K562 (cell line): Measurements from ENCODE around the gene HECW1. TPM values are rescaled to one million over a fixed set of nuclear protein-coding genes. Genes with fewer than 3 reads are reported as not detected.

ENCODE experiments used
- ATAC-seq: fragments of 200-7000 bp; cut with Tn5 transposase; 3 replicates; pipeline ENCODE4 v1.9.1; 2020; ENCODE audit warnings: moderate library complexity
- BruUV-seq: library from RNA; stranded (reverse); fragments of 400-500 nt; replicated peaks from 2 replicates; lab custom pipeline; 2021; lab: Mats Ljungman, UMichigan
- CTCF ChIA-PET: fragments of 300-600 bp; formaldehyde crosslinking; extraction: SDS; loops from one replicate; lab custom pipeline; 2021; ENCODE audit warnings: low intra/inter-chr PET ratio; lab: Yijun Ruan, JAX
- POLR2A ChIA-PET: fragments of 300-600, 350-650 bp; sonication (Branson Sonifier 250); formaldehyde crosslinking; extraction: SDS; loops from one replicate; lab custom pipeline; 2021; ENCODE audit warnings: antibody characterized with exemption, inconsistent platforms; lab: Yijun Ruan, JAX
- DNase-seq, 4 experiments: peaks; one replicate each; pipeline versions ENCODE4 v3.0.0 to v3.0.0-alpha.2; 2011 to 2018; ENCODE audit warnings: low spot score in 3 of 4, mixed read lengths in 3 of 4; ENCODE audit errors: extremely low read depth in 1 of 4
- FAIRE-seq: peaks from 2 replicates; lab custom pipeline; 2011; peaks lifted over from hg19 to GRCh38; lab: Jason Lieb, UNC
- H2AFZ ChIP-seq: 2 replicates; pipeline ENCODE4 v1.6.0; 2011; ENCODE audit warnings: low read depth, low read length, control low read depth, inconsistent platforms
- H3K27ac ChIP-seq: fragments of 200-600 bp; 3 replicates; pipeline ENCODE4 v1.8.0; 2011; ENCODE audit warnings: low read depth, mild to moderate bottlenecking, control low read depth, inconsistent platforms, low read length, moderate library complexity, mixed read lengths; ENCODE audit errors: extremely low read depth
- H3K27me3 ChIP-seq, 2 experiments: fragments of 300-600 bp in 1 of 2; 2 replicates in 1 of 2; 3 replicates in 1 of 2; pipeline versions ENCODE4 v1.6.0 to v1.8.0; 2011; ENCODE audit warnings: inconsistent platforms in 2 of 2, low read length in 2 of 2, mild to moderate bottlenecking in 1 of 2, mixed read lengths in 1 of 2, moderate library complexity in 1 of 2; ENCODE audit not compliant: control insufficient read depth in 2 of 2, insufficient read depth in 2 of 2
- H3K36me3 ChIP-seq: fragments of 300-600 bp; 3 replicates; pipeline ENCODE4 v1.8.0; 2011; ENCODE audit warnings: mild to moderate bottlenecking, low read length, inconsistent platforms; ENCODE audit not compliant: control insufficient read depth, insufficient read depth
- H3K4me1 ChIP-seq, 2 experiments: fragments of 200-600 bp in 1 of 2; replicated peaks in 1 of 2; 2 replicates in 1 of 2; 3 replicates in 1 of 2; pipeline versions ENCODE4 v1.5.1 to v1.8.0; 2011; ENCODE audit warnings: inconsistent platforms in 2 of 2, low read length in 2 of 2, mild to moderate bottlenecking in 1 of 2, mixed read lengths in 1 of 2, moderate library complexity in 1 of 2; ENCODE audit not compliant: control insufficient read depth in 2 of 2, insufficient read depth in 2 of 2
- H3K4me2 ChIP-seq: 2 replicates; pipeline ENCODE4 v1.6.1; 2011; ENCODE audit warnings: low read length, control low read depth, inconsistent platforms, mixed read lengths; ENCODE audit not compliant: insufficient read depth
- H3K4me3 ChIP-seq: fragments of 200-600 bp; sonication (generic), shearing (Covaris generic); 2 replicates; pipeline ENCODE4 v1.5.1; 2016; ENCODE audit warnings: control low read depth, inconsistent platforms
- H3K79me2 ChIP-seq: fragments of 200-600 bp; 3 replicates; pipeline ENCODE4 v1.8.0; 2011; ENCODE audit warnings: low read length, inconsistent platforms; ENCODE audit not compliant: control insufficient read depth, insufficient read depth
- H3K9ac ChIP-seq, 2 experiments: 2 replicates each; pipeline versions ENCODE4 v1.6.0 to v1.6.1; 2011; ENCODE audit warnings: low read depth in 2 of 2, low read length in 2 of 2, control low read depth in 1 of 2, inconsistent platforms in 1 of 2, mild to moderate bottlenecking in 1 of 2, mixed read lengths in 1 of 2; ENCODE audit not compliant: insufficient read depth in 1 of 2
- H3K9me1 ChIP-seq: one replicate; pipeline ENCODE4 v1.6.0; 2011; ENCODE audit warnings: inconsistent platforms, mild to moderate bottlenecking, low read length, moderate library complexity; ENCODE audit not compliant: control insufficient read depth, insufficient read depth
- H3K9me3 ChIP-seq: replicated peaks from 2 replicates; pipeline ENCODE4 v1.5.1; 2011; ENCODE audit warnings: low read depth, low read length, inconsistent platforms; ENCODE audit not compliant: control insufficient read depth, insufficient read depth
- H4K20me1 ChIP-seq: replicated peaks from 2 replicates; pipeline ENCODE4 v1.6.1; 2011; ENCODE audit warnings: low read length, inconsistent platforms, mixed read lengths; ENCODE audit not compliant: control insufficient read depth, insufficient read depth
- EGR1 ChIP-seq: fragments of 450-650 bp; conservative IDR thresholded peaks from 2 replicates; pipeline ENCODE4 v1.6.1; 2017; ENCODE audit warnings: mild to moderate bottlenecking
- ETS2 ChIP-seq: IDR thresholded peaks from 2 replicates; pipeline ENCODE4 v1.6.1; 2016; ENCODE audit warnings: borderline replicate concordance, missing genetic modification characterization, mild to moderate bottlenecking, moderate library complexity, missing compliant biosample characterization; ENCODE audit not compliant: poor library complexity, severe bottlenecking
- FOSL1 ChIP-seq: fragments of 200-800 bp; sonication (Bioruptor generic); conservative IDR thresholded peaks from 2 replicates; pipeline ENCODE4 v1.6.1; 2016; ENCODE audit warnings: missing genetic modification characterization, missing compliant biosample characterization
- FOXA1 ChIP-seq: fragments of 450-650 bp; IDR thresholded peaks from 2 replicates; pipeline ENCODE4 v1.6.1; 2016; ENCODE audit warnings: mild to moderate bottlenecking, borderline replicate concordance
- RFX5 ChIP-seq: IDR thresholded peaks from 2 replicates; pipeline ENCODE4 v1.6.1; 2011; ENCODE audit warnings: low read depth, mild to moderate bottlenecking, improper control_type of control experiment, low read length
- ZNF124 ChIP-seq: sonication (generic); formaldehyde crosslinking; IDR thresholded peaks from 2 replicates; pipeline ENCODE4 v1.8.1; 2022; ENCODE audit warnings: missing genetic modification reagents
- ZNF347 ChIP-seq: fragments of 450-650 bp; formaldehyde crosslinking; IDR thresholded peaks from 2 replicates; pipeline ENCODE4 v1.4.0; 2020; ENCODE audit warnings: low read depth, mild to moderate bottlenecking, moderate library complexity
- ZNF740 ChIP-seq, 3 experiments: fragments of 200-800 bp in 1 of 3; sonication (Bioruptor generic) in 1 of 3; sonication (generic) in 1 of 3; formaldehyde crosslinking in 1 of 3; IDR thresholded peaks; 2 replicates each; pipeline versions ENCODE4 v1.6.1 to v1.8.0; 2016 to 2022; ENCODE audit warnings: mild to moderate bottlenecking in 2 of 3, missing compliant biosample characterization in 2 of 3, missing genetic modification characterization in 2 of 3, missing genetic modification reagents in 1 of 3
- WGBS: fragments of 100-300 bp; shearing (Covaris generic); methylation state at CpG from one replicate; pipeline ENCODE4 v1.1.6; 2016; ENCODE audit warnings: low coverage, mixed read lengths; ENCODE audit not compliant: insufficient coverage; ENCODE audit errors: missing lambda C conversion rate; 5-methylcytosine and 5-hydroxymethylcytosine counted together
- in situ Hi-C: fragments of 300-500 bp; cut with MboI; formaldehyde crosslinking; loops from 4 replicates; pipeline ENCODE4 v1.15.0; 2018; ENCODE audit warnings: inconsistent platforms, mixed read lengths
- intact Hi-C: fragments of 100-400 bp; cut with micrococcal nuclease; formaldehyde crosslinking; loops from 2 replicates; pipeline ENCODE4 v1.14.2; 2022
- polyA plus RNA-seq, 8 experiments: library from polyadenylated mRNA; depleted of rRNA in 4 of 8; stranded (reverse) in 5 of 8; unstranded in 3 of 8; fragments of >200 nt; fragmentation: Nextera tagmentation in 2 of 8; fragmentation: Illumina TruSeq in 1 of 8; extraction: Ambion mirVana in 2 of 8; extraction: Trizol in 1 of 8; gene quantifications; 2 replicates each; pipeline versions ENCODE4 v1.2.1 to v1.2.3, GENCODE V29; 2011 to 2014; ENCODE audit warnings: inconsistent platforms in 1 of 8, missing spikeins in 1 of 8
- total RNA-seq, 7 experiments: library from RNA; depleted of rRNA in 6 of 7; stranded (reverse); fragments of >200 nt in 6 of 7; fragmentation: Illumina TruSeq in 2 of 7; extraction: Trizol in 2 of 7; gene quantifications; 2 replicates each; pipeline versions ENCODE4 v1.2.1 to v1.2.3, GENCODE V29; 2011 to 2021; ENCODE audit warnings: low replicate concordance in 1 of 7

Gene HECW1
- total and polyA plus RNA-seq, 9 of the 15 experiments (the other 6 are each of a cell fraction or from before 2014, with no cell fraction given): 0.07 to 0.31 (median 0.13) TPM; not detected in 4

DNA sequence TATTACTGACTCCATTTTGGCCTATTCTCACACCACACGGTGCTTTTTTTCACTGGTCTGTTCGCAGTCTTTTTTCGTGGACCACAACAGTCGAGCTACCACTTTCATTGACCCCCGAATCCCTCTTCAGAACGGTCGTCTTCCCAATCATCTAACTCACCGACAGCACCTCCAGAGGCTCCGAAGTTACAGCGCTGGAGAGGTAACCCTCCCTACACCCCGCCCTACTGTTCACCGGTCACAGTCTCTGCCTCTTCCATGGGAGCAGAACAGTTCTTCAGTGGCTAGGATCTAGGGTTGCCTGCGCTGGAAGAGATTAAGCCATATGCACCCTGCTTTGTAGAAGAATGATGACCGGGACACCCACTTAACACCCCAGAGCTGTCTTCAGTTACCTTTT, 367.1 kb downstream of the HECW1 start (continued):
- no peak for TF ChIP-seq ZNF740 (CRISPR knock-in tag; IDR thresholded peaks at IDR 0.05)
- TF ChIP-seq ZNF740 (tag; IDR thresholded peaks at IDR 0.05): no peak

DNA sequence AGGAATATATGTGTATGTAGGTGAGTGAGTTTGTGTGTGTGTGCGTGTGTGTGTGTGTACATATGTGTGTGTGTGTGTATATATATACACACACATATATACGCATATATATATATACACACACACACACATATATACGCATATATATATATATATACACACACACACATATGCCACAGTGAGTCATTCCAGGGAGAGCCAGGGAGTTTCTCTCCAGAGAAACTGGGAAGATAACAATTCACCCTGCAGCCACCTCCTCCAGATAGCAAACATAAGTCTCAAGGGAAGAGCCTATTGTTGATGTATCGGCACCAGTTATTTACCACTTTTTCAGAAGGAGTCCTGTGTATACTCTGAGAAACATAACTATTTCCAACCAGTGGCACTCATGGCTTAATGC, 368.1 kb downstream of the HECW1 start:
- in situ Hi-C loops (no loop called here), intact Hi-C loops (no loop called here)
- DNase-seq (no peak), ATAC-seq (no peak), FAIRE-seq (no peak)
- Histone ChIP-seq H3K4me1 (no peaks in the 10 kb centered on the region; a peak in 1 of 5 replicates), H3K27me3 (peaks cover 2 to 26% of the 10 kb centered on the region in 2 experiments; a peak in 3 of 5 replicates), H3K9me1 (no peaks in the 10 kb centered on the region), H4K20me1 (no peaks in the 10 kb centered on the region), H3K27ac (no peak overlapping the region), H3K9ac (no peak overlapping the region), H2AFZ (no peak overlapping the region), H3K4me3 (no peak overlapping the region), H3K4me2 (no peak overlapping the region), H3K79me2 (no peaks in the 10 kb centered on the region), H3K36me3 (no peaks in the 10 kb centered on the region), H3K9me3 (no peaks in the 10 kb centered on the region)
- BruUV-seq: no TSS peak
- TF ChIP-seq RFX5: no peak
- no peak for TF ChIP-seq ZNF124
- TF ChIP-seq FOSL1 (tag): peak; percentile 64
- TF ChIP-seq ETS2 (tag): no peak
- TF ChIP-seq ZNF347 (CRISPR knock-in tag): no peak
- no peak for TF ChIP-seq EGR1
- no peak for TF ChIP-seq FOXA1
- CTCF ChIA-PET: no interaction called here
- 2% methylated on average over 4 of the region's 4 CpGs for WGBS
- POLR2A ChIA-PET: no interaction called here
